NCI-H2196 treated with DMSO at 0.1 percent for 48 hours (cell line): ENCODE measurements around the gene MAGEL2.
"Not testable (repeated sequence)": the region's sequence is repeated elsewhere in the genome, so short reads cannot be mapped to it uniquely, and the experiment has no call there.

Source experiments
- DNase-seq: peaks from one replicate; lab custom pipeline; 2025; ENCODE audit not compliant: unreplicated experiment; lab: John Stamatoyannopoulos, UW

MAGEL2 gene

GRCh38 chr15:23616536-23616935 lies 31.1 kb downstream of the MAGEL2 start:
- DNase-seq, result no peak

- no peak for DNase-seq
Observed at GRCh38 chr15:23606226-23606625, 41.4 kb downstream of the MAGEL2 start.

- no peak for DNase-seq
Observed at GRCh38 chr15:23602124-23602523, 45.5 kb downstream of the MAGEL2 start.

GRCh38 chr15:23599053-23599452 lies 48.6 kb downstream of the MAGEL2 start:
- DNase-seq, result no peak

- not testable (repeated sequence) for DNase-seq
Observed at GRCh38 chr15:23597278-23597677, 50.4 kb downstream of the MAGEL2 start.

GRCh38 chr15:23596736-23597135 lies 50.9 kb downstream of the MAGEL2 start:
- DNase-seq, result no peak

GRCh38 chr15:23595368-23595767 lies 52.3 kb downstream of the MAGEL2 start:
- no peak for DNase-seq

- DNase-seq, result no peak
Observed at GRCh38 chr15:23594252-23594770, 53.4 kb downstream of the MAGEL2 start.
